SK-N-SH treated with all-trans-retinoic acid at 6 μM for 48 hours (cell line): ENCODE measurements around the gene RPS6KB2.

Source experiments
- BACH2 ChIP-seq: fragments of 250-450 bp; sonication (Bioruptor Pico); IDR thresholded peaks from 2 replicates; pipeline ENCODE4 v1.9.0; 2021; ENCODE audit warnings: mild to moderate bottlenecking, borderline replicate concordance
- PATZ1 ChIP-seq: fragments of 250-450 bp; sonication (Bioruptor Pico); IDR thresholded peaks from 2 replicates; pipeline ENCODE4 v1.8.0; 2020; ENCODE audit warnings: mild to moderate bottlenecking, moderate library complexity, borderline replicate concordance
- TF ChIP-seq, protein P1 (sequence below): fragments of 250-450 bp; sonication (Bioruptor Pico); IDR thresholded peaks from 2 replicates; pipeline ENCODE4 v1.8.0; 2021; ENCODE audit warnings: low read depth, mild to moderate bottlenecking, moderate library complexity, borderline replicate concordance

DNA sequence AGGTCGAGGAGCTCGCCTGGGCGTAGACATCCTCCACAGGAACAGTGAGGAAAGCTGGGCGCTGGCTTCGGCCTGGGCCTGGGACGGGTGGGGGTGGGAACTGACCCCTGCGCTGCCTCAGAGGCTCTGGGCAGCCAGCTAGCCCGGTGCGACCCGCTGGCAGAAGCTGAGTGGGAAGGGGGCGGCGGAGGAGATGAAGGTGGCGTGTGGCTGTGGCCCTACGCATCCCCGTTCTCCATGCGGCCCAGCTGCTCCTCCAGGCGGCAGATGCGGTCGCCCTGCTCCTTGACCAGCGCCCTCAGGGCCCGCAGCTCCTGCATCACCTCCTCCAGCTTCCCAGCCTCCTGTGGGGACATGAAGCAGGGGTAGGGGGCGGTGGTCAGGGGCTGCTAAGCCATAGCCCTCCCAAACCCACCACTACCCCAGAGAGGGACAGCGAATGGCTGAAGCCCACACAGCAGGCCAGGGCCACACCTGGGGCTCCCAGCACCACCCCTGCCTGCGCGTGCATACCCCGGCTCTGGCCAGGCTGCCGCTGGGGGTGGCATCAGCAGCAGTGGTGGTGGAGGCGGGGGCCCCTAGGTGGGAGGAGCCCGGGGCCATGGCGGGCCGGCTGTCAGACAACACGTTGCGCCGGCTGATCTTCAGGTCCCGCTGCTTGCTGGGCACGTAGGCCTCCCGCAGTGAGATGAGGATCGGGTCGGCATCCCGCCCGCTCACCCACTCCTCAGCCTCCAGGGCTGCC lies 10.0 kb downstream of the RPS6KB2 start:
- TF ChIP-seq PATZ1 (no peak), BACH2 (no peak)
- TF ChIP-seq, protein P1, sequence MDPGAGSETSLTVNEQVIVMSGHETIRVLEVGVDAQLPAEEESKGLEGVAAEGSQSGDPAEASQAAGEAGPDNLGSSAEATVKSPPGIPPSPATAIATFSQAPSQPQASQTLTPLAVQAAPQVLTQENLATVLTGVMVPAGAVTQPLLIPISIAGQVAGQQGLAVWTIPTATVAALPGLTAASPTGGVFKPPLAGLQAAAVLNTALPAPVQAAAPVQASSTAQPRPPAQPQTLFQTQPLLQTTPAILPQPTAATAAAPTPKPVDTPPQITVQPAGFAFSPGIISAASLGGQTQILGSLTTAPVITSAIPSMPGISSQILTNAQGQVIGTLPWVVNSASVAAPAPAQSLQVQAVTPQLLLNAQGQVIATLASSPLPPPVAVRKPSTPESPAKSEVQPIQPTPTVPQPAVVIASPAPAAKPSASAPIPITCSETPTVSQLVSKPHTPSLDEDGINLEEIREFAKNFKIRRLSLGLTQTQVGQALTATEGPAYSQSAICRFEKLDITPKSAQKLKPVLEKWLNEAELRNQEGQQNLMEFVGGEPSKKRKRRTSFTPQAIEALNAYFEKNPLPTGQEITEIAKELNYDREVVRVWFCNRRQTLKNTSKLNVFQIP, result no peak
